ENCODE results near the gene KCNT2.
"Not testable (repeated sequence)": the region's sequence is repeated elsewhere in the genome, so short reads cannot be mapped to it uniquely, and the experiment has no call there.

KCNT2 gene

GRCh38 chr1:196650403-196650802 lies 42.2 kb upstream of the KCNT2 start:
- H3K4me3 ChIP-seq (replicated peaks in 1 of 2; ENCODE audit: low read depth in 2 of 2, low read length in 2 of 2): no peak overlapping the region
- DNase-seq (ENCODE audit: low read depth in 2 of 2): no peak
- TF ChIP-seq CTCF (IDR thresholded peaks at IDR 0.05; ENCODE audit: low read depth, low read length): no peak

- TF ChIP-seq CTCF (IDR thresholded peaks at IDR 0.05; ENCODE audit: low read depth, low read length): no peak
Measured at GRCh38 chr1:196649990-196650389, 41.8 kb upstream of the KCNT2 start.

GRCh38 chr1:196640976-196641375 lies 32.7 kb upstream of the KCNT2 start:
- no peak for DNase-seq (ENCODE audit: low read depth in 2 of 2)
- no peak overlapping the region for H3K4me3 ChIP-seq (replicated peaks in 1 of 2; ENCODE audit: low read depth in 2 of 2, low read length in 2 of 2)
- no peak for TF ChIP-seq CTCF (IDR thresholded peaks at IDR 0.05; ENCODE audit: low read depth, low read length)

More at GRCh38 chr1:196649990-196650389, 41.8 kb upstream of the KCNT2 start:
- no peak for DNase-seq (ENCODE audit: low read depth in 2 of 2)
- H3K4me3 ChIP-seq (replicated peaks in 1 of 2; ENCODE audit: low read depth in 2 of 2, low read length in 2 of 2): no peak overlapping the region

- DNase-seq (ENCODE audit: low read depth in 2 of 2); H3K4me3 ChIP-seq (replicated peaks in 1 of 2; ENCODE audit: low read depth in 2 of 2, low read length in 2 of 2): not testable (repeated sequence)
Measured at GRCh38 chr1:196639291-196639690, 31.1 kb upstream of the KCNT2 start.

- no peak for DNase-seq (ENCODE audit: low read depth in 2 of 2)
- no peak for TF ChIP-seq CTCF (IDR thresholded peaks at IDR 0.05; ENCODE audit: low read depth, low read length)
- no peak overlapping the region for H3K4me3 ChIP-seq (replicated peaks in 1 of 2; ENCODE audit: low read depth in 2 of 2, low read length in 2 of 2)
Measured at GRCh38 chr1:196638466-196638865, 30.2 kb upstream of the KCNT2 start.

GRCh38 chr1:196637606-196638005 lies 29.4 kb upstream of the KCNT2 start:
- no peak overlapping the region for H3K4me3 ChIP-seq (replicated peaks in 1 of 2; ENCODE audit: low read depth in 2 of 2, low read length in 2 of 2)
- no peak for DNase-seq (ENCODE audit: low read depth in 2 of 2)
- no peak for TF ChIP-seq CTCF (IDR thresholded peaks at IDR 0.05; ENCODE audit: low read depth, low read length)

GRCh38 chr1:196628838-196629237 lies 20.6 kb upstream of the KCNT2 start:
- TF ChIP-seq CTCF (IDR thresholded peaks at IDR 0.05; ENCODE audit: low read depth, low read length): no peak
- H3K4me3 ChIP-seq (replicated peaks in 1 of 2; ENCODE audit: low read depth in 2 of 2, low read length in 2 of 2): no peak overlapping the region
- no peak for DNase-seq (ENCODE audit: low read depth in 2 of 2)
